NCI-H748 (cell line): ENCODE data around the gene HADH.
"Not testable (repeated sequence)": the region's sequence is repeated elsewhere in the genome, so short reads cannot be mapped to it uniquely, and the experiment has no call there.

Experiments
- DNase-seq: peaks from one replicate; lab custom pipeline; 2025; ENCODE audit not compliant: unreplicated experiment; lab: John Stamatoyannopoulos, UW

Gene HADH

GRCh38 chr4:107994894-107995293, 5.2 kb downstream of the HADH start:
- no peak for DNase-seq

DNA sequence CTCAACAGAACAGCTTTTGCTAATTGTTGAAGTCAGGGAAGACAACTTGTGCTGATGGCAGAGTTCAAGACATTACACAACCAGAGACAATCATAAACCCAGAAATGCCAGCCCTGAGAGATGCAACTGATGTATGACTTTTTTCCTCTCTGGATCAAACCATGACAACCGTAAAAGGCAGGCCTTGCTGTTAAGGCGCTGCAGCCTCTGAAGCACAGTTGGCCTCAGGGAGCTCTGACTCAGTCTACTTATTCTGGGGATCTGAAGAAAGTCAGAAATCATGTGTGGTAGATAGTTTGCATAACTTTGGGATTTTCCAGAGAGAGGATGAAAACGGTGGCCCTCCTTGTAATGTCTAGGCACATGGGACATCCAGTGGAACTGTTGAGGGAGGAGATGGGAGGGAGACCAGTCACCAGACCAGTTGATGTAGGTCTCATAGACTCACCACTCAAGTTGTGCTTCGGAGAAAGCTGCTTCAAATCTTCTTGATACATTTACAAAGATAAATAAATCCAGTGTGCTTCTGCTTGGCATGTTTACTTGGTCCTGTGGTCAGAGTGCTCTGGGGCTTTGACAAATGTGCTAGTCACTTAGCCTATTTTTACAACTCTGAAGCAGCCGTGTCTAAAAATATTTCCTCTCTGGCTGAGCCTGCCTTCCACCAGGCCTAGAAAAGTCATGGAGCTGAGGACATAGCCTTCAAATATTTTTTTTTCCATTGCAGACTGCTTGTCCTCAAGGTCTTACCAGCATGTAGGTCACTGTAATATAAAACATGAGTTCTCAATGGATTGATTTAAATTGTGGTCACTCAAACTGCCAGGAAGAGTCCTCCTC, 7.5 kb downstream of the HADH start:
- DNase-seq = no peak

GRCh38 chr4:107997794-107998193, 8.1 kb downstream of the HADH start:
- no peak for DNase-seq

DNA sequence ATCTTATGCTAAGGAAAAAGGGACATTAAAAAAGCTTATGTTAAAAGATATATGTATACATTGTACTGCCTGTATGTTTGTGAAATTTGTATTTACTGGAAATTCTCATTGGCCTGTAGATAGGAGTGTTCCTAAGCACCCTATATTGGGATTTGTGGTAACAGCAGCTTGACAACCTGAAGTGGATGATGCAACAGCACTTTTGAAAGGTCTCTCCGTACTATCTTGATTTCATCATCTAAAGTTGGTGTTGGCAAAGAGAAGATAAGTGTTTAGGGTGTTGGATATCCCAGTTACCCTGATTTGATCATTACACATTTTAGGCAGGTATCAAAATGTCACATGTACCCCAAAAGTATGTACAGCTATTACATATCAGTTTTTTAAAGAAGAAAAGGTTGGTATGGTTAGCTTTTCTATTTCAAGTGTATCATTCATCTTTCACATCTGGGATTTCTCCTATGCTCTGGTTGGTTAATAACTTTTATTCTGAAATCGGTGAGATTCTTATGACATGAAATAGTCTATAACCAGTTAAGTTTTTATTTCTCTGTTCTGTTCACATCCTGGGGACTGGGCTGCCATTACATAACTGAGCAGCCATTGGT, 10.3 kb downstream of the HADH start:
- no peak for DNase-seq

GRCh38 chr4:108001540-108002135, 11.9 kb downstream of the HADH start:
- no peak for DNase-seq

GRCh38 chr4:108003982-108004515, 14.4 kb downstream of the HADH start:
- no peak for DNase-seq

- no peak for DNase-seq
Observed at GRCh38 chr4:108004646-108005045, 15.0 kb downstream of the HADH start.

- DNase-seq = no peak
Observed at GRCh38 chr4:108005807-108006206, 16.1 kb downstream of the HADH start.

DNA sequence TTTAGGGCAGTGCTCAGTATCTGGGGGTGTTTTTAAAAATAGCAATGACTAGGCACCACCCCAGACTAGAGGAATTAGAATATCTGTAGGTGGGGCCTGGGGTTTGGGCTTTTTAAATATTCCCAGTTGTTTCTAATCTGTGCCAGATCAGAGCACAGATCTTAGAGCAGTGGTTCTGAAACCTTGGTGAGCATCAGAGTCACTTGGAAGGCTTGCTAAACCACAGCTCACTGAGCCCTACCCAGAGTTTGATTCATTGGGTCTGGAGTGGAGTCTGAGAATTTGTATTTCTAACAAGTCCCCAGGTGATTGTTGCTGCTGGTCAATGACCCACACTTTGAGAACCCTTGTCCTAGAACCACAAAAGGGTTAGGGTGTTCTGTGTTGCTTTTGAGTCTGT, 16.7 kb downstream of the HADH start:
- DNase-seq = no peak

- DNase-seq = no peak
Observed at GRCh38 chr4:108007984-108008383, 18.3 kb downstream of the HADH start.

DNA sequence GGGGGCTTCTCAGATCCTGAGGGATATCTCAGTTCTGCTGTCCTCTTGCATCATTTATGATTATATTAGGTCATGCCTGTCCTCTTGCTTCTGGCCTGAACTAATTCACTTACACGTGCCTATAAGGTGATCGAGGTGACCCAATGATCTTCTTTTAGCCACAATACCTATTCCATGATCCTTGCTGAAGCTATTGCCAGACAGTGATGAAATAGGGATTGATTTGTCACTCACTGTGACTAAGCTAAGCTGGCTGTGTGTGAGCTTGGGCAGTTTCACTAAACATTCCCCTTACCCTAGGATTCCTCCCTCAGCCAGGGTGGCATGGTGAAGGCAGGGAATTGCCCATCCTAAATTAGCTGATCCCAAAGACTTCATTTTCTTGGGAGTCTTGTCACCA, 19.0 kb downstream of the HADH start:
- DNase-seq = no peak

GRCh38 chr4:108010167-108010566, 20.5 kb downstream of the HADH start:
- DNase-seq = no peak

DNA sequence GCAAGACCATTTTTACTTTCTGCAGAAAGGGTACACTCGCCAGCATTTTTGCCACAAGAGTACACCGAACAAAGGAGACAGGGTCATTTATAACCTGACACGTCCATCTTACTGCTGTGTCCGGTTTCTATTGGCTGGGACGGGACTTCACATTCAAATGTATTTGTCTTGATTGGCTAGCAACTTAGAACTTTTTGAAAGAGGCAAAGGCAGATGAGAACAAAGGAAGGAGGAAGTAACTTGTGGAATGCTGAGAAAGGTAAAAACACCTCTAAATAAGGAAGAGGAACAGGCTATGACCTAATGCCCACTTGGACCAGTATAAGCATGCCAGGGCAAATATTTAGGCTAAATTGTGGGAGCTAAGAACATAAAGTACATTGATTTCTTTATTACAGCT, 22.7 kb downstream of the HADH start:
- not testable (repeated sequence) for DNase-seq

- DNase-seq = no peak
Observed at GRCh38 chr4:108013327-108013726, 23.6 kb downstream of the HADH start.

GRCh38 chr4:108013955-108014354, 24.3 kb downstream of the HADH start:
- DNase-seq = no peak

DNA sequence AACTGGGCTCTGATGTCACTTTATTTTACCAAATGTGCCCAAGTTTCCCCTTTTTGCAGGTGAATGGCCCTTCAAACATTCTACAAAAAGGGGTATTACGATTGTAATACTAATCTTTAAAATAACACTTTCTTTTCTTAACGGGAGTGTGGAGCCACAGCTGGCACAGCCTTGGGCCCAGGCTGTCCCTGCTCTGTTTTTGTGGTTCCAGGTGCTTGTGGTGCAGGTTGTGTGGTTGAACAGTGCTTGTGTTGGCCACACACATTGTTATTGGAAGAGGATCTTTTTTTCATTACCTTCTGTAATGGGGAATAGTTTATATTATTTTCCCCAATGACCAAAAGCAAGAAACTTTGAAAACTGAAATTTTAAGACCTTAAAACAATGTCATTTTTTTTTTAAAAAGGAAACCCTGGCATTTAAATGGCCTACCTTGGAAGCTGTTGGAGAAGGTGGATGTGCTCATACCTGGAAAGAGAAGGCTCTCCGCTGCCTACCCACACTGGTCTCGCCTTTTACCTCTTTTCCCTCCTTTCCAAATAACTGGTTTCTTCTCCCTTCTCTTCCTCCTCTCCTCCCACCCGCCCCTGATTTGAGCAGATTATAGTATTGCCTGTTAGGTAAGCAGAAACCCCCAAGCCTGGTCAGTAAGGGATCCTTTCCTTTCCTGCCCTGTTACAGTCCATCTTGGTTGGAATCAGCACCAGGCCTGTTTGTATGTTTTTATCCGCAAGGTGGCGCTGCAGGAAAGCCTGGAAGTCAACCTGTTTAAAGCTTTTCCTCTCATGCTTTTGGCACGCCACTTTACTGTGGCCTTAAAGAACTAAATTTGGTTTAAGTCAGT, 28.6 kb downstream of the HADH start:
- peak; percentile 56 for DNase-seq

- no peak for DNase-seq
Observed at GRCh38 chr4:108018884-108019187, 29.1 kb downstream of the HADH start.

GRCh38 chr4:108024085-108024877, 34.6 kb downstream of the HADH start:
- no peak for DNase-seq

DNA sequence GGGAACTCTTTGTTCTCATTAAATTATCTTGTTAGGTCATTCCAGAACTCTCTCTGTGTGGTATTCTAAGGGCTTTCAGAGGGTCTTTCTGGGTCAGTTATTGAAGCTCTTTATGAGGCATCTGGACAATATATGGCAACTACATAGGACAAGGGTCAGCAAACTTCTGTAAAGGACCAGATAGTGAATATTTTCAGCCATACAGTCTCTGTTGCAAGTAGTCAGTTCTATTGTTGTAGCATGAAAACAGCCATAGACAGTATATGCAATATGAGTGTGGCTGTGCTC, 35.1 kb downstream of the HADH start:
- DNase-seq = no peak

DNA sequence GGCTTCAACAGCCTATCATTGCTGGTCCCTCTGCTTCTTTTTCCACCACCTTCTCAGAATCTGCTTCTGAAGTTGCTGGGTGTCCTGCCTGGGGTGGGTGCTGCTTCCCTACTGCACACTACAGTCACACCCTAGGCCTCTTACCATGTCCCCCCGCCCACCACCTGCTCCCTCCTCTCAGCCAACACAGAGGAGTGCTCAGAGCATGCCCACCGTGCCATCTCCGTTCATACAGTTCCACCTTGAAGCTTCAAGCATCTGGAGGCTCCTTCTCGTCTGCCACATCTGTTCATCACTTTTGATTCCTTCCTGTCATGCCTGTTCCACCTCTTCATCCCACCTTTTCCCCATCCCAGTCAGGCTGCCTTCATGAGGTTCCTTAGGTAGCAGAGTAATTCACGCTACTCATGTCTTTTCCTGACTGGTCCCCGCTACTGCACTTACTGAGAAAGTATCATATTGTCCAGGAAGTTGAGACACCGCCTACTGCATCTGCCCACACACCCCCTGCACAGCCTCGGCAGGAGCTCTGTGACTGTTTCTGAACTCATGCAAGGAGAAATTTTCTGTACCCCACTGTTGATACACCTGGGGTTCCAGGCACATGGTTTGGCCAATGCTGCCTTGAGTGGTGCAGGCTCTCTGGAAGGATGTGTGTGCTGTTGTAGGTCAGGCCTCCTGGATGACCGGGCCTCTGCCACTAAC, 39.5 kb downstream of the HADH start:
- DNase-seq = no peak
